NCI-H187 treated with DMSO at 0.1 percent for 48 hours (cell line): Measurements from ENCODE around the gene APOBEC3C.
"Not testable (repeated sequence)": the region's sequence is repeated elsewhere in the genome, so short reads cannot be mapped to it uniquely, and the experiment has no call there.

Experiments
- DNase-seq: peaks from one replicate; lab custom pipeline; 2025; lab: John Stamatoyannopoulos, UW

Gene APOBEC3C

GRCh38 chr22:38981992-38982927 is 31.8 kb upstream of the APOBEC3C start, which contains the start of gene APOBEC3B:
Gene APOBEC3B (plus strand): TSS chr22:38982347. CDS start chr22:38982454, 107 bp downstream.
- no peak for DNase-seq

- no peak for DNase-seq
These were observed 29.8 kb upstream of the APOBEC3C start for GRCh38 chr22:38984224-38984623.

GRCh38 chr22:38984784-38985757 is 29.0 kb upstream of the APOBEC3C start:
- not testable (repeated sequence) for DNase-seq

- DNase-seq, result no peak
These were observed 27.4 kb upstream of the APOBEC3C start for GRCh38 chr22:38986629-38987028.

- no peak for DNase-seq
These were observed 26.7 kb upstream of the APOBEC3C start for GRCh38 chr22:38987171-38987895.

GRCh38 chr22:38989466-38989865 is 24.6 kb upstream of the APOBEC3C start:
- no peak for DNase-seq

GRCh38 chr22:38992871-38993371 is 21.1 kb upstream of the APOBEC3C start:
- DNase-seq, result not testable (repeated sequence)

GRCh38 chr22:38996105-38996504 is 18.0 kb upstream of the APOBEC3C start:
- DNase-seq, result no peak

GRCh38 chr22:38997518-38997917 is 16.5 kb upstream of the APOBEC3C start:
- DNase-seq, result no peak

GRCh38 chr22:39003165-39003638 is 10.9 kb upstream of the APOBEC3C start:
- no peak for DNase-seq

- DNase-seq, result no peak
These were observed 6.9 kb upstream of the APOBEC3C start for GRCh38 chr22:39007177-39007576.

GRCh38 chr22:39008271-39008850 is 5.7 kb upstream of the APOBEC3C start:
- DNase-seq, result not testable (repeated sequence)

- DNase-seq, result no peak
These were observed 3.1 kb upstream of the APOBEC3C start for GRCh38 chr22:39010946-39011345.

- no peak for DNase-seq
These were observed 1.2 kb upstream of the APOBEC3C start for GRCh38 chr22:39012533-39013511.

GRCh38 chr22:39013561-39013941 is 506 bp upstream of the APOBEC3C start:
- not testable (repeated sequence) for DNase-seq

- not testable (repeated sequence) for DNase-seq
These were observed 665 bp downstream of the APOBEC3C start for GRCh38 chr22:39014723-39015121.

- DNase-seq, result no peak
These were observed 2.5 kb downstream of the APOBEC3C start for GRCh38 chr22:39016592-39016991.

GRCh38 chr22:39017596-39018365 is 3.7 kb downstream of the APOBEC3C start:
- no peak for DNase-seq
